DMS79 (cell line): ENCODE results near the gene SMYD3.
"Not testable (repeated sequence)": the region's sequence is repeated elsewhere in the genome, so short reads cannot be mapped to it uniquely, and the experiment has no call there.

Source experiments
- DNase-seq: peaks from one replicate; lab custom pipeline; 2025; lab: John Stamatoyannopoulos, UW

Gene SMYD3

DNA sequence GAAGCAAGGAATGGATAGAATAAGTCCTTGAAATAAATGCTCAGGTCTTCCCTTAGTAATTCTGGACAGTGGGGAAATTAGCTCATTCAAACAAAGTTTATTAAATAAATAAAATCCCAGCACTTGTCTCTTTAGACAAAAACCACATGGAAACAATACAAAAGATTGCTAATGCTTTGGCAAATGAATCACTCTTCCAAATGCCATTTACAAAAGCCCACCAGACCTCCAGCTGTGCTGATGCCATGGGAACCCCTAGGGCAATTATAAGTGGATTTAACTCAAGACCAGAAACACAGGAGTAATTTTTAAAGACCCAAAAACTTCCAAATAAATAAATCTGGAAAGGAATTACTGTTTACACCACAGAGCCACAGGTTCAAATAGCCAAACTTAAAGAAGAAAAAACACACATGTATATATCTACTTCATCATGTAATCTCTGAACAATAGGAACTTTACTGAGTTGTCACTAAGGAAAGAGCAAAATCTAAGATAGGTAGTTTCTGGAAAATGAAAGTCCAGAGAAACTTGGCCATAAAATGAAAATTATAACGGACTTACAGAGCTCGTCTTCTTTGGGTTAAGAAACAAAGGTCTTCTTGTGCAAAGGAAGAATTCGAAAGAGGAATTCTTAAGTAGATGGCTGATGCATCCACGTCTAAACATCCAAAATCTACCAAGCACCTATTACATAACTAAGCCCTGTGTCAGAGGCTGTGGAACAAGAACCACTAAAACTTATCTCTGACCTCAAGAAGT is 399.4 kb downstream of the SMYD3 start:
- DNase-seq = no peak

- no peak for DNase-seq
Measured at GRCh38 chr1:246106342-246106763, 400.7 kb downstream of the SMYD3 start.

DNA sequence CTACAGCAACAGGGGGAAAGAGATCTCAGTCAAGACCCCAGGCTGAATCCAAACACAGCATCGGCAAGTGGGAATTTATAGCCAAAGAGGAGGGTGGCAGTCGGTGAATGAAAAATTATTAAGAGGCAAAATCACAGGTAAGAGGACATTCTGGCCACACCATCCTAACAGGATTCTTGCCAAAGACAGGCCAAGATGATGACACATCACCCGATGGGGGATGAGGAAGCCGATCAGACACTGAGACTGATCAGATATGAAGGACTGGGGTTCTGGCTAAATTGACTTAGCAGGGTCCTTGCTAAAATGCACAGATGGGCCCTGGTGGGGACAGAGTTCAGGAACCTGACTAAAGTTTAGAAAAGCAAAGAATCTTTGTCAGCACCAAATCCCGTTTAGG is 402.2 kb downstream of the SMYD3 start:
- no peak for DNase-seq

GRCh38 chr1:246099570-246099969 is 407.5 kb downstream of the SMYD3 start:
- DNase-seq = no peak

DNA sequence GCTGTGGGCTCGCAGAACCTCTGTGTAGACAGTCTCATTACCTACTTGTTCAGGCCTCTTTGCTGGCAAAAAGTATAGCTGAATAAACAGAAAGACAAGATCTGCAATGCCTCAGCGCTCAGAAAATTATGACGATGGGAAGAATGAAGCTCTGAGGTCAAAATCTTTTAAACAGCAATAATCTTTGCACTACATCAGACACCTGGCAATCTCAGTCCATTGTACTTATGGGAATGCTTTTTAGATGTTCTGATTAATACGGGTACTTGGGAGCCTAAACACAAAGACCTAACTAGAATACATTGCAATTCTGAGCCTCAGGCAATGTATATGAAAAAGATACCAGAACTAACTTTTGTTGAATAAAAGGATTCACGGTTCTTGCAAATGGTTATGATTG is 410.7 kb downstream of the SMYD3 start:
- DNase-seq = peak; percentile 53

GRCh38 chr1:246095443-246095842 is 411.6 kb downstream of the SMYD3 start:
- no peak for DNase-seq

DNA sequence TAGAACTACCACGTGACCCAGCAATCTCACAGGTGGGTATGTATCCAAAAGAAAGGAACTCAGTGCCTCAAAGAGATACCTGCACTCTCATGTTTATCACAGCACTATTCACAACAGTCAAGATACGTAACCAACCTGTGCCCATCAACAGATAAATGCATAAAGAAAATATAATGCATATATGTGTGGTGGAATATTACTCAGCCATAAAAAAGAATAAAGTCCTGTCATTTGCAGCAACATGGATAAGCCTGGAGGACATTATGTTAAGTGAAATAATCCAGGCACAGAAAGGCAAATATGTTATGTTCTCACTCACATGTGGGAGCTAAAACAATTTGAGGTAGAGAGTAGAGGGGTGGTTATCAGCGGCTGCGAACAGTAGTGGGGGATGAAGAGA is 413.8 kb downstream of the SMYD3 start:
- no peak for DNase-seq

DNA sequence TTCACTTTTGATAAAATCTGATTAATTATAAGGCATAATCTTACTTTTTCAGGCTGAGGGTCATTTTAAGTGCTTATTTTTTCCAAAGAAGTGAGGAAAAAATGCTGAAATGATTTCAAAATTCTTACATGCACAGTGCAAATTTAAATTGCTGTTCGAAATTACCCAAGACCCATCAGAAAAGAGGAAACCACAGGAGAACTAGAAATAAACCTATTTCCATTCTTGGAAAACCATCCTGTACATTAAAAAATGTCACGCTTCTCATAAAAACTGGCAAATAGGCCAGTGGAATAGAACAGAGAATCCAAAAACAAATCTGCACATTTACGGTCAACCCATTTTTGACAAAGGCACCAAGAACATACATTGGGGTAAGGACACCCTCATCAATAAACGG is 414.9 kb downstream of the SMYD3 start:
- DNase-seq = no peak

- no peak for DNase-seq
Measured at GRCh38 chr1:246091477-246091876, 415.6 kb downstream of the SMYD3 start.

DNA sequence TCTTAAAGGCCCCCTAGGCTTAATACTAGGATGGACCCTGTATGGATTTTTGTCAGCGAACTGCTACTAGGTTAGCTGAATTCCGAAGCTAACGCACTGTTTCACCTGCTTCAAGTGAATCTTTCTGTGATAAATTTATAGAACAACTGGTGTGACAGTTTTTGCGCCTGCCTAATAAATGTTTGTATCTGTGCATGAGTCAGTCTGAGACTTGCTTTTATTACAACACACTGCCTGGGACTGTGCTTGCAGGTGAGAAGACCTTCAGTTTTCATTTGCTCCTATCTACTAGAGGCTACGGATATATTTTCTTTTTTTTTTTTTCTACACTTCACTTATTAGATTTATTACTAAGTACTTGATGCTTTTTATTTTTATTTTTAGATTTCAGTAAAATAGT is 420.9 kb downstream of the SMYD3 start:
- no peak for DNase-seq

DNA sequence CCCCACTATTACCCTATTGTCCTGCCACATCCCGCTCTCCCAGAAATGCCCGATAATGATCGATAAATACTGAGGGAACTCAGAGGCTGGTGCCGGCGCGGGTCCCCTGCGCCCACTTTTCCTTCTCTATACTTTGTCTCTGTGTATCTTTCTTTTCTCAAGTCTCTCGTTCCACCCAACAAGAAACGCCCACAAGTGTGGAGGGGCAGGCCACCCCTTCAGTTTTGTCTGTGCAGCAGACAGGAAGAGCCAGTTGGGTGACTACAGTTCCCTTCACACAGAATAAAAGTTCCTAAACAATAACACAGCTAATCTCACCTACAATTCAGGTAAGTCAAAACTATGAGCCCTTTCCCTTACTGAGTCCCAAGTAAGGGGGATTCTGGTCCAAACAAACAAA is 423.7 kb downstream of the SMYD3 start:
- no peak for DNase-seq

DNA sequence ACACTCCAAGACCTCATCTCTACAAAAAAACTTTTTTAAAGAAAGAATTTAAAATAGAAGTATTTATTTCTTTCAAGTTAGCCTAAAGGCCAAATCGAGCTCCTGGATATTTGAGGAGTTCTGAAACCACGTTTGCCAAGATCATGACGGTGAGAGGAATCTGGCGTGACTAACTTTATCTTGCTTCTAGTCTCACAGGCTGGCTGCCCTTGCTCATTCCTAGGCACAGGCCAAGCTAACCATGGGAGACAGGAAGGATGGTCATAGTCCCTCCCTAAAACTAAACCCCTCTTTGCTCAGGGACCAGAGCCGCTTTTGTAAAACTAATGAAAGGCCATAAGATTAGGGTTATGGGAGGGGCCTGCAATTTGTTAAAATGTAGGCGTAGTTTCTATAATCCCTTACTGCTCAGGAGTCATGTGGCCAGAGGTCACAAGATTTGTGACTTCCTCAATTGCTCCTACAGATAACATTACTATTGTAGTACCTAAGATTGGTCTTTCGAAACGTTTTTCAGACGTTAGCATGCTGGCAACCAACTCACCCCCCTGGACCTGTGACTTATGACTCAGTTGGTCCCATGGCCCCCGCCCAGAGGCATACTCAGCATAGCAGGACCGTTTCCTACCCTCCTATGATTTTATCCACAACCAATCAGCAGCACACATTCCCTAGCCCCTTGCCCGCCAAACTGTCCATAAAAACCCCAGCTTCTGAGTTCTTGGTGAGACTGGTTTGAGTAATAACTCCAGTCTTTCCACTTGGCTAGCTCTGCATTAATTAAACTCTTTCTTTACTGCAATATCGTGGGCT is 425.0 kb downstream of the SMYD3 start:
- DNase-seq = no peak

DNA sequence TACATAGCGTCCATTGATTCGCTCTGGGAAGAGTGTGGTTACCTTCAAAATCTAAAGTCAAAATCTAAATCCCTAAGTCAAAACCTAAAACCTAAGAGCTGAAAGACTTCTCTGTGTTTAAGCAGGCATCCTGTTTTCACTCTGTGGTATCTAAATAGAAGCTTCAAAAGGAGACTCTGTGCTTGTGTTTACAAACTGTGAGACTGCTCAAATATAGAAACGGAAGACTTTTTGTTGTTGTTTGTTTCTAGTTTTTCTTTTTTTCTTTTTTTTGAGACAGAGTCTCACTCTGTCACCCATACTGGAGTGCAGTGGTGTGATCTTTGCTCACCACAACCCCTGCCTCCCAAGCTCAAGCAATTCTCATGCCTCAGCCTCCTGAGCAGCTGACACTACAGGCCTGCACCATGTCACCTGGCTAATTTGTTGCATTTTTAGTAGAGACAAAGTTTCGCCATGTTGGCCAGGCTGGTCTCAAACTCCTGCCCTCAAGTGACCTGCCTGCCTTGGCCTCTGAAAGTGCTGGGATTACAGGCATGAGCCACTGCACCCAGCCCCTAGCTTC is 425.9 kb downstream of the SMYD3 start:
- no peak for DNase-seq

DNA sequence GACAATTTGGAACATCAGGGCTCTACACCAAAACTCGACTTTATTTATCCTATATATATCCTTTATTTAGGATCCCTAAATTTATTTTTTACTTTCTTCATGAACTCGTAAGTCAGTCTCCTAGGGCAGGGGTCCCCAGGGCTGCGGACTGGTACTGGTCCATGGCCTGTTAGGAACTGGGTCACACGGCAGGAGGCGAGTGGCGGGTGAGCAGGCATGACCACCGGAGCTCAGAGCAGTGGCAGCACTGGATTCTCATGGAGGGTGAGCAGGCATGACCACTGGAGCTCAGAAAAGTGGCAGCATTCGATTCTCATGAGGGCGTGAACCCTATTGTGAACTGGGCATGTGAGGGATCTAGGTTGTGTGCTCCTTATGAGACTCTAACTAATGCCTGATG is 427.0 kb downstream of the SMYD3 start:
- DNase-seq = no peak

- no peak for DNase-seq
Measured at GRCh38 chr1:246078888-246079252, 428.2 kb downstream of the SMYD3 start.

GRCh38 chr1:246078126-246078887 is 428.8 kb downstream of the SMYD3 start:
- no peak for DNase-seq

- no peak for DNase-seq
Measured at GRCh38 chr1:246077476-246077875, 429.6 kb downstream of the SMYD3 start.

- DNase-seq = no peak
Measured at GRCh38 chr1:246074421-246074820, 432.7 kb downstream of the SMYD3 start.

- DNase-seq = no peak
Measured at GRCh38 chr1:246072456-246072955, 434.6 kb downstream of the SMYD3 start.

DNA sequence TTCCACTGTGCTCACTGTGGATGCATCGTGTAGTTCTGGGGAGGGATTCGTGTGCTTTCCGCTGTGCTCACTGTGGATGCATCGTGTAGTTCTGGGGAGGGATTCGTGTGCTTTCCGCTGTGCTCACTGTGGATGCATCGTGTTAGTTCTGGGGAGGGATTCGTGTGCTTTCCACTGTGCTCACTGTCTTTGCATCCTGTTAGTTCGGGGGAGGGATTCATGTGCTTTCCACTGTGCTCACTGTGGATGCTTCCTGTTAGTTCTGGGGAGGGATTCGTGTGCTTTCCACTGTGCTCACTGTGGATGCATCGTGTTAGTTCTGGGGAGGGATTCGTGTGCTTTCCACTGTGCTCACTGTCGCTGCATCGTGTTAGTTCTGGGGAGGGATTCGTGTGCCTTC is 435.1 kb downstream of the SMYD3 start:
- not testable (repeated sequence) for DNase-seq

- not testable (repeated sequence) for DNase-seq
Measured at GRCh38 chr1:246071561-246071960, 435.5 kb downstream of the SMYD3 start.

DNA sequence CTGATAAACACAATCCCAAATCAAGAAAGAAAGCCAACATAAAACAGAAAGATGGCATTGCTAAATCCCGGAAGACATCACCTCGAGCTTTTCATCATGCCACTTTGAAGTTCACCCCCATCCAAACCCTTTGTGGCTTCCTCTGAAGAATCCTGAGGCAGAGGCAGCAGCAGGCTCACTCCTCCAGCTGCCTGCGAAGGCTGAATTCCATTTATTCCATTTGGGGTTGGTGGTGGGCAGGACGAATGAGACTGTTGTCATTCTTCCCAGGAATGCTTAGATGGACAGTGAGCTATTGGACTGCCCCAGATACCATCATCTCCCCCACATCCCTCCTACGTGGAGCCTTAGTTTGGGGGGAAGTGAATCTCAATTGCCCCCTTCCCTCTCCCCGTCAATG is 437.5 kb downstream of the SMYD3 start:
- no peak for DNase-seq
